T-helper 1 cell treated with Interleukin-12 subunit alpha and Interleukin-12 subunit beta and Interleukin-4 antibody, amounts not matched to agents 30 μg/mL and 1 μg/mL, for 36 hours (primary cell): ENCODE results near the gene SIT1.
A peak's percentile ranks its signal among the peaks of the same experiment; 100 is the strongest.

Experiments
- H3K27ac Mint-ChIP-seq: one replicate; pipeline ENCODE4 v1.8.0; 2021; ENCODE audit warnings: mild to moderate bottlenecking, mixed read lengths
- H3K27me3 Mint-ChIP-seq: one replicate; pipeline ENCODE4 v1.8.0; 2021; ENCODE audit warnings: low read depth, mixed read lengths
- H3K36me3 Mint-ChIP-seq: one replicate; pipeline ENCODE4 v1.8.0; 2021; ENCODE audit warnings: low read depth, mixed read lengths
- H3K4me1 Mint-ChIP-seq: one replicate; pipeline ENCODE4 v1.8.0; 2021; ENCODE audit warnings: low read depth, mixed read lengths
- H3K4me3 Mint-ChIP-seq: one replicate; pipeline ENCODE4 v1.8.0; 2021; ENCODE audit warnings: mild to moderate bottlenecking, moderate library complexity, mixed read lengths
- H3K9me3 Mint-ChIP-seq: one replicate; pipeline ENCODE4 v1.8.0; 2021; ENCODE audit warnings: mixed read lengths

The SIT1 gene

DNA sequence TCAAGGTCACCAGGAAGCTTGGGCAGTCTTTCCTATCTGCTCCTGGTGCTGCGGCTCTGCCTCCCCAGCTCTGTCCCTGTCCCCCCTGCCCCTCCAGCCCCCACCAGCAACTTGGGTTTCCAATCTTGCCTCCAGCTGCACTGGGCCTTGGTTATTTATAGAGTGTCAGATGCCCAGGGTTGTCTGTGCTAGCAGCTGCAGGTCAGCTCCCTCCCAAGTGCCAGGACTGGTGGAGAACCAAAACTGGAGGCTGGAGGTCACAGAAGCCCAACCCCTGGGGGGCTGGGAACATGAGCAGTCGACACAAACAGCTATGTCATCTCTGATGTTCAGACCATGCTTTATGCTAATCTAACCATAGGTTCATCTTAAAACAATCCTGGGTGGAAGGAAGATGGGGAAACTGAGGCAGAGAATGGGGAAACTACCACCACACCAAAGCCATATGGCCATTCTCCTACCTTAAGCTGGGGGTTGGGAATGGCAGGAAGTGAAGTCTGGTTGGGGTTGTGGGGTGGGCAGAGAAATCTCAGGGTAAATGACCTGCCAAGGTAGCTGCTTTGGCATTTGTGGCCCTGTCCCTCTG lies 37.3 kb upstream of the SIT1 start:
- Mint-ChIP-seq H3K27me3 (no peaks in the 10 kb centered on the region), H3K4me1 (peaks cover 16% of the 10 kb centered on the region), H3K9me3 (no peaks in the 10 kb centered on the region), H3K36me3 (no peaks in the 10 kb centered on the region), H3K4me3 (no peak overlapping the region), H3K27ac (no peak overlapping the region)

DNA sequence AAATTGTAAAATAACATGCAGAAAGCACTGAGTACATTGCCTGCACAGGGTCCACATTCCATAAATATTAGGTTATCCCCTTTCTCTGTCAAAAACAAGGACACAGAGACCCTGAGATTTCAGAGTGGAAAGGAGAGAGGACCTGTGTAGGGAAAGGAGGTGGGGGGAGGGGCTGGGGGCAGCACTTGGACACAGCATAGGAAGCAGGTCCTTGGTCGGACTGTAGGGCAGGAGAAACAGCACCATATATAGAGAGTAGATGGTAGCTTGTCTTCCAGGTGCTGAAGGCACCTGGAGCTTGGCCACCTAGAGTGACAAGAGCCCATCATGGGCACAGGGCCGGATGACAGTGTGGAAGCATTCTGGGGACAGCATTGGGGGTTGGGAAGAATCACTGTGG lies 36.6 kb upstream of the SIT1 start:
- Mint-ChIP-seq H3K4me1 (peaks cover 16% of the 10 kb centered on the region), H3K27me3 (no peaks in the 10 kb centered on the region), H3K4me3 (no peak overlapping the region), H3K36me3 (no peaks in the 10 kb centered on the region), H3K27ac (no peak overlapping the region), H3K9me3 (no peaks in the 10 kb centered on the region)

DNA sequence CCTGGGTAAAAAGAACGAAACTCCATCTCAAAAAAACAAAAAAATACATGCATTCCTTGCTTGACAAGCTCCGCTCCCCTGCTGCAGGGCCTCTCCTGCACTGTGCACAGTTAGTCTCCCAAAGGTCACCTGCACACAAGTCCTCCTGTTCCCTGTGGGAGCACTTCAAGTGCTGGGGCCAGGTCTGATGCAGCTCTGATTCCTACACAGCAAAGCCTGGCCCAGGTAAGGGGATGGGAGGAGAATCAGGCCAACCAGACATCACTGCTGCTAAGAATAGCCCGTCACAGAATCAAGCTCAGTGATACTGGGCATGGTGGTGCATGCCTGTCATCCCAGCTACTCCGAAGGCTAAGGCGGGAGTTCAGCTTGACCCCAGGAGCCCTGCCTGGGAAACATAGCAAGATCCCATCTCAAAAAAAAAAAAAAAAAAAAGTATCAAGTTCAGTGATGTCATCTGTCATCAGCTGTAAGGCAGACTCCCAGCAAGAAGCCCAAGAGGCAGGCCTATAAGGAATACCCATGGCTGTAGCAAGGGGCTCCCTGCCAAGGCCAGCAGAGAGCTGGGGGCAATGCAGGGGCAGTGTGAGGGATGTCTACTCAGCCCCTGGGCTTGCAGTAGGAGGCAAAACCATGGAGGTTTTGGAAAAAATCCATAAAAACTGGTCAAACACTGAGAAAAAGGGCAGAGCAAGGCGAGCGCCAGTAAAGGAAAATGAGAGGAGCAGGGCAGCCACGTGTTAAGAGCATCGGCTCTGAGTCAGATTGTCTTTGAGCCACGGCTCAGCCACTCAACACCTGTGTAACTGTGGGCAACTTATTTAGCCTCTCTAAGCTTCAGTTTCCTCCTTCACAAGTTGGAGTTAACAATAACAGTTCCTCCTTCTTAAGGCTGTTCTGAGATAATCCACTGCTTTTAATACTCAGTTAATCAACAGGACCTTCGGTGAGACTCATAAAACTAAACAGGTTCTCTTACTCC lies 35.8 kb upstream of the SIT1 start:
- H3K27ac Mint-ChIP-seq: no peak overlapping the region
- H3K9me3 Mint-ChIP-seq: no peaks in the 10 kb centered on the region
- H3K27me3 Mint-ChIP-seq: no peaks in the 10 kb centered on the region
- H3K4me1 Mint-ChIP-seq: peaks cover 16% of the 10 kb centered on the region
- H3K36me3 Mint-ChIP-seq: no peaks in the 10 kb centered on the region
- no peak overlapping the region for H3K4me3 Mint-ChIP-seq

DNA sequence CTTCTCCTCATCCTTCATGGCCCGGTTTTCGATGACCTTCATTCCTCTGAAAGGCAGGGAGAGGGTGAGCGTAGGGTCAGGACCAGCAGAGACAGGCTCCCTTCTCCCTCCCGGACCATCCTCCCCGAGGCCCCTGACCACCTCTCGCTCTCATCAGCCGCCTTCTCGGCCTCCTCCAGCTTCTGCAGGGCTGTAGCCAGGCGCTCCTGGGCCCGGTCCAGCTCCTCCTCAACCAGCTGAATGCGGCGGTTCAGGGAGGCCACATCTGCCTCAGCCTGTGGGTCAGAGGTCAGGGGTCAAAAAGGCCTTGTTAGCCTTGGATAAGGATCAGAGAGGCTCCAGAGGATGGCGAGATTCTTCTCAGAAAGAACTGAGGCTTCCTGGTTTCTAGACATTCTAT lies 34.8 kb upstream of the SIT1 start:
- Mint-ChIP-seq H3K36me3 (no peaks in the 10 kb centered on the region), H3K27me3 (no peaks in the 10 kb centered on the region), H3K27ac (no peak overlapping the region), H3K9me3 (no peaks in the 10 kb centered on the region), H3K4me1 (peaks cover 11% of the 10 kb centered on the region), H3K4me3 (no peak overlapping the region)

DNA sequence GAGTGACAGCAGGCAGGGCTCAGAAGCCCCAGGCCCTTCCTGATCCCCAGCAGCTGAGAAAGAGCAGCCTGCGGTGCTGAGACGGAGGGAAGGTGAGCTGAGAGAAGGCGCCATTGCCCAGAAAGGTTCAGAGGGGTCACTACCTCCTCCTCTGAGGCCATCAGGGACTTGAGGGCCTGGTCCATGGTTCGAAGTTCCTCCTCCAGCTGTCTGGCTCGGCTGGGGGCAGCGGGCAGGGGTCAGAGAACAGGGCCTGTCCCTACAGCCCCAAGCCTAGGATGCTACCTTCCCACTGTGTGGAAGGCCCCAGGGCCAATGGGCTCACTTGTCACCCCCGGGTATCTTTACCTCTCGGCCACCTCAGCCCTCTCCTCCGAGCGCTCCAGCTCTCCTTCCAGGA lies 34.2 kb upstream of the SIT1 start:
- Mint-ChIP-seq H3K27ac (no peak overlapping the region), H3K36me3 (no peaks in the 10 kb centered on the region), H3K4me3 (no peak overlapping the region), H3K9me3 (no peaks in the 10 kb centered on the region), H3K27me3 (no peaks in the 10 kb centered on the region), H3K4me1 (peaks cover 11% of the 10 kb centered on the region)

DNA sequence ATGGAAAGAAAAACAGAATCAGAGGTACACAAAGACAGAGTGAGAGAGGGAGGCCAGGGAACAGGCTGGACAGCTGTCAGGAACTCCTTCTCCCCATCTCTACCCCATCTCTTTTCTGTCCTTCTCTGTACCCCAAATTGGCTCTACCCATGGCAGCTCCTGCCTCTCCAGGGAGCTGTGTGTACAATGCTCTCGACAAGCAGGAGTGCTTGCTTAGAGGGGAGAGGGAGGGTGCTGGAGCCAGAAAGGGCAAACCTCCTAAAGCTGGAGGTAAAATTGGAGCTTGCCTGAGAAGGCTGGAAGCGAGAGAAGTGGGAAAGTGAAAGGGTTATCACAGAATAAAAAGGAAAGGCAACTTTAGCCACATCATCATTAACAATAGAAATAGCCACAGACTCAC lies 32.6 kb upstream of the SIT1 start:
- H3K36me3 Mint-ChIP-seq: no peaks in the 10 kb centered on the region
- H3K9me3 Mint-ChIP-seq: no peaks in the 10 kb centered on the region
- no peak overlapping the region for H3K4me3 Mint-ChIP-seq
- peaks cover 3% of the 10 kb centered on the region for H3K4me1 Mint-ChIP-seq
- H3K27me3 Mint-ChIP-seq: peaks cover 4% of the 10 kb centered on the region
- no peak overlapping the region for H3K27ac Mint-ChIP-seq

DNA sequence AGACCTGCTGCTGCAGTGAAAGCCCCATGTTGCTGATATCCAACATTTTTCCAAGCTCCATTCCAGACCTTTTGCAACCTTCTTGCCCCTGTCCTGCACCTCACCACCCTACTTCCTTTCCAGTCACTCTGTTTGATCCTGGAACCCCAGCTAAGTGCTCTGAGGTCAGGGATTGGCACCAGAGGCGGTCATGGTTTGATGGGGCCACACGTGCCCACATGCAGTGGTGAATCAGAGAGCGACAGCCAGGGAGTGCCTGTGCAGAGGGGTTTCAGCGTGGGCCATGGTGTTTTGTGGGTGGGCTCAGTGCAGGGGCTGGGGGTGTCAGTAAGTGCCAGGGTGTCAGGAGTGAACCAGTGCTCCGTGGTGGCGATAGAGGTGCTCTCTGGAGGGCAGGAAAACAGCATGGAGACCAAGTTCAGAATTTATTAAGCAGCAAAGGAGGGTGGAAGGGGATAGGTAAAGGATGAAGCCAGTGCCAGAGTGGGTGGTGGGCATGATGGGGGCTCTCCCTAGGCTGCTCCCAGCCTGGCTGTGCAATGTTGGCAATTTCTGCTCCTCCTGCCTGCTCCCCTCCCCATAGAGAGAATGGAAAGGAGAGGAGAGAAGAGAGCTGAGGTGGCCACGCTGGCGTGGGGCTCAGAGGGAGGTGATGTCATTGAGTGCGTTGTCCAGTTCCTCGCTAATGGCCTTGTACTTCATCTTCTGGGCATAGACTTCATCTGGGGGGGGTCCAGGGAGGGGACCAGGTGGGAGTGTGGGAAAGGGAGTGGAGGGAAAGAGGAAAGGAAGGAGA lies 32.0 kb upstream of the SIT1 start:
- H3K4me3 Mint-ChIP-seq: no peak overlapping the region
- H3K36me3 Mint-ChIP-seq: no peaks in the 10 kb centered on the region
- no peaks in the 10 kb centered on the region for H3K9me3 Mint-ChIP-seq
- H3K27ac Mint-ChIP-seq: no peak overlapping the region
- H3K27me3 Mint-ChIP-seq: peaks cover 4% of the 10 kb centered on the region
- H3K4me1 Mint-ChIP-seq: peaks cover 2% of the 10 kb centered on the region

DNA sequence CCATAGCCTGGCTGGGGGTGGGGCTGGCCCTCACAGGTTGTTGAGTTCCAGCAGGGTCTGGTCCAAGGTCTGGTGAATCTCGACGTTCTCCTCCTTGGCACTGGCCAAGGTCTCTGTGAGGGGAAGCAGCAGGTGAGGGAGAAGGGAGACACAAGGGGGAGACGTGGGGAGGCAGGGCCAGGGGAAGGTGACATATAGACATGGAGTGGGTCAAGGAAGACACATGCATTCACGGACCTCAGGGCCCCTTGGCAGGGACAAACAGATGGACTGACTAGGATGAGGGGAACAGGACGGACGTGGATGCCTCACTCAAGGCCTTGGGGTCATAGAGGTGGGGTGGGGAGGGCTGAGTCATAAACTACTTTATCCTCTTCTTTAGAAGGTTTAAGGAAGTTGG lies 31.3 kb upstream of the SIT1 start:
- Mint-ChIP-seq H3K4me1 (no peaks in the 10 kb centered on the region), H3K4me3 (no peak overlapping the region), H3K27me3 (peaks cover 11% of the 10 kb centered on the region), H3K36me3 (no peaks in the 10 kb centered on the region), H3K27ac (no peak overlapping the region), H3K9me3 (no peaks in the 10 kb centered on the region)

DNA sequence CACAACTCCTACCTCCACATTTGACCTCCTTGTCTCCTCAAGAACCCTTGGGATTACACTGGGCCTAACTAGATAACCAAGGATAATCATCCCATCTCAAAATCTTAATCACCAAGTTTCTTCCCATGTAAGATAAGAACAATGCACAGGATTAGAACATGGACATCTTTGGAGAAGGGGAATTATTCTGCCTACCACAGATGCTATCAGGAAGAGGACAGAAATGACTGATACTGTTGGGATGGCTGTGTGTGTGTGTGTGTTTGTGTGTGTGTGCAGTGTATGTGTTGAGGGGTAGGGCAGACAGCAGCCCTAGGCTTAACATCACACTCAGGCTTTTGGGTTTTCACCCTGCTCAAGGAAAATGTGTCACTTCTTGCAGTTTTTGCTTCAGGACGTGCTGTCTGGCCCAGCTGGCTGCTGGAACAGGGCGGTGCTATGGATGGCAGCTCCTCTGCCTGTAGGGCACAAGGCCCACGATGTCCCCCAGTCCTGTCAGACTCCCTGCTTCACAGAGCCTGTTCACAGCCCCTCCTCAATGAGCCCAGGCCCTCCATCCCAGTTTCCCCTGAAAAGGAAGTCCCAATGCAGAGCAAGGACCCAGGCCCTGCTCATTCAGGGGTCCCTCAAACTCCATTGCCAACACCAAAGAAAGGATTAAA lies 30.7 kb upstream of the SIT1 start:
- Mint-ChIP-seq H3K27me3 (peaks cover 15% of the 10 kb centered on the region), H3K4me3 (no peak overlapping the region), H3K9me3 (no peaks in the 10 kb centered on the region), H3K36me3 (peaks cover under 1% of the 10 kb centered on the region), H3K27ac (no peak overlapping the region), H3K4me1 (peaks cover 1% of the 10 kb centered on the region)

DNA sequence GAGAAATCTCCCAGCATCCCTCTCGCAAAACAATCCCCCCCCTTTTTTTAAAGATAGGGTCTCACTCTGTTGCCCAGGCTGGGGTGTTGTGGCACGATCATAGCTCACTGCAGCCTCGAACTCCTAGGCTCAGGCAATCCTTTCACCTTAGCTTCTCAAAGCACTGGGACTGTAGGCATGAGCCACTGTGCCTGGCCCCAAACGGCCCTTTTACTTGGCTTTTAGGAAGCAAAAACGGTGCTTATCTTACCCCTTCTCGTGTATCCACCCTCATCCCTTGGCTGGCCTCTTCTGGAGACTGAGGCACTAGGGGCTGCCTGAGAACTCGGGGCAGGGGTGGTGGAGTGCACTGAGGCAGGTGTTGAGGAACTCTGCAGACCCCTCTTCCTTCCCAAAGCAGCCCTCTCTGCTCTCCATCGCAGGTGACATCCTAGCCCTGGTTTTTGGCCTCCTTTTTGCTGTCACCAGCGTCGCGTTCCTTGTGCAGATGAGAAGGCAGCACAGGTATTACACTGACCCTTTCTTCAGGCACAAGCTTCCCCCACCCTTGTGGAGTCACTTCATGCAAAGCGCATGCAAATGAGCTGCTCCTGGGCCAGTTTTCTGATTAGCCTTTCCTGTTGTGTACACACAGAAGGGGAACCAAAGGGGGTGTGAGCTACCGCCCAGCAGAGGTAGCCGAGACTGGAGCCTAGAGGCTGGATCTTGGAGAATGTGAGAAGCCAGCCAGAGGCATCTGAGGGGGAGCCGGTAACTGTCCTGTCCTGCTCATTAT lies 29.8 kb upstream of the SIT1 start:
- Mint-ChIP-seq H3K9me3 (no peaks in the 10 kb centered on the region), H3K27me3 (peaks cover 20% of the 10 kb centered on the region), H3K27ac (no peak overlapping the region), H3K4me3 (no peak overlapping the region), H3K4me1 (peaks cover 4% of the 10 kb centered on the region), H3K36me3 (peaks cover 2% of the 10 kb centered on the region)

DNA sequence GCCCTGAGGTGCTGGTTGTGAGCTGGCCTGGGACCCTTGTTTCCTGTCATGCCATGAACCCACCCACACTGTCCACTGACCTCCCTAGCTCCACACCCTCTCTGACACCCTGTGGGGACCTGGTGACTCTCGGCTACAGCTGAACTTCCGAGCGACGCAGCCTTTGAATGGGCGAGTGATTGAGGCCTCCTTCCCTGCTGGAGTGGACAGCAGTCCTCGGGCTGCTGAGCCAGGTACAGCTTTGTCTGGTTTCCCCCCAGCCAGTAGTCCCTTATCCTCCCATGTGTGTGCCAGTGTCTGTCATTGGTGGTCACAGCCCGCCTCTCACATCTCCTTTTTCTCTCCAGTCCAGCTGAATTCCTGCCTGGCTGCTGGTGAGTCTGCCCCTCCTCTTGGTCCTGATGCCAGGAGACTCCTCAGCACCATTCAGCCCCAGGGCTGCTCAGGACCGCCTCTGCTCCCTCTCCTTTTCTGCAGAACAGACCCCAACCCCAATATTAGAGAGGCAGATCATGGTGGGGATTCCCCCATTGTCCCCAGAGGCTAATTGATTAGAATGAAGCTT lies 29.1 kb upstream of the SIT1 start:
- no peaks in the 10 kb centered on the region for H3K9me3 Mint-ChIP-seq
- H3K4me1 Mint-ChIP-seq: peaks cover 4% of the 10 kb centered on the region
- no peak overlapping the region for H3K27ac Mint-ChIP-seq
- peaks cover 2% of the 10 kb centered on the region for H3K36me3 Mint-ChIP-seq
- H3K27me3 Mint-ChIP-seq: peaks cover 23% of the 10 kb centered on the region
- H3K4me3 Mint-ChIP-seq: no peak overlapping the region

DNA sequence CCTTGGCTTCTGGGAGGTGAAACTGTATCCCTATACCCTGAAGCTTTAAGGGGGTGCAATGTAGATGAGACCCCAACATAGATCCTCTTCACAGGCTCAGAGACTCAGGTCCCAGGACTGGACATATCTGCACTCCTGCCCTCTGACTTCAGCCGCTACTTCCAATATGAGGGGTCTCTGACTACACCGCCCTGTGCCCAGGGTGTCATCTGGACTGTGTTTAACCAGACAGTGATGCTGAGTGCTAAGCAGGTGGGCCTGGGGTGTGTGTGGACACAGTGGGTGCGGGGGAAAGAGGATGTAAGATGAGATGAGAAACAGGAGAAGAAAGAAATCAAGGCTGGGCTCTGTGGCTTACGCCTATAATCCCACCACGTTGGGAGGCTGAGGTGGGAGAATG lies 28.4 kb upstream of the SIT1 start:
- H3K27me3 Mint-ChIP-seq: peaks cover 30% of the 10 kb centered on the region
- peaks cover 2% of the 10 kb centered on the region for H3K36me3 Mint-ChIP-seq
- H3K4me1 Mint-ChIP-seq: peaks cover 8% of the 10 kb centered on the region
- no peaks in the 10 kb centered on the region for H3K9me3 Mint-ChIP-seq
- no peak overlapping the region for H3K27ac Mint-ChIP-seq
- H3K4me3 Mint-ChIP-seq: no peak overlapping the region

DNA sequence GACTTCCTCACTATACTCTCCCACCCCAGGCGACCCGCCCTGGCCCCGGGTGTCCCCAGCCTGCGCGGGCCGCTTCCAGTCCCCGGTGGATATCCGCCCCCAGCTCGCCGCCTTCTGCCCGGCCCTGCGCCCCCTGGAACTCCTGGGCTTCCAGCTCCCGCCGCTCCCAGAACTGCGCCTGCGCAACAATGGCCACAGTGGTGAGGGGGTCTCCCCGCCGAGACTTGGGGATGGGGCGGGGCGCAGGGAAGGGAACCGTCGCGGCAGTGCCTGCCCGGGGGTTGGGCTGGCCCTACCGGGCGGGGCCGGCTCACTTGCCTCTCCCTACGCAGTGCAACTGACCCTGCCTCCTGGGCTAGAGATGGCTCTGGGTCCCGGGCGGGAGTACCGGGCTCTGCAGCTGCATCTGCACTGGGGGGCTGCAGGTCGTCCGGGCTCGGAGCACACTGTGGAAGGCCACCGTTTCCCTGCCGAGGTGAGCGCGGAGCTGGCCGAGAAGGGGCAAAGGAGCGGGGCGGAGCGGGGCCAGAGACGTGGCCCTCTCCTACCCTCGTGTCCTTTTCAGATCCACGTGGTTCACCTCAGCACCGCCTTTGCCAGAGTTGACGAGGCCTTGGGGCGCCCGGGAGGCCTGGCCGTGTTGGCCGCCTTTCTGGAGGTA lies 25.1 kb upstream of the SIT1 start:
- peaks cover 8% of the 10 kb centered on the region for H3K4me1 Mint-ChIP-seq
- H3K27ac Mint-ChIP-seq: no peak overlapping the region
- peaks cover 2% of the 10 kb centered on the region for H3K36me3 Mint-ChIP-seq
- H3K4me3 Mint-ChIP-seq: peak overlapping the region; percentile 60
- peaks cover 43% of the 10 kb centered on the region for H3K27me3 Mint-ChIP-seq
- H3K9me3 Mint-ChIP-seq: no peaks in the 10 kb centered on the region
